A204.1 (cell line): Measurements from ENCODE around the gene CCT6A.
"Not testable (repeated sequence)": the region's sequence is repeated elsewhere in the genome, so short reads cannot be mapped to it uniquely, and the experiment has no call there.

ENCODE experiments used
- FAIRE-seq: peaks from 2 replicates; lab custom pipeline; 2012; peaks lifted over from hg19 to GRCh38; lab: Jason Lieb, UNC

CCT6A gene

GRCh38 chr7:56053379-56053778 lies 1.8 kb downstream of the CCT6A start:
- no peak for FAIRE-seq

DNA sequence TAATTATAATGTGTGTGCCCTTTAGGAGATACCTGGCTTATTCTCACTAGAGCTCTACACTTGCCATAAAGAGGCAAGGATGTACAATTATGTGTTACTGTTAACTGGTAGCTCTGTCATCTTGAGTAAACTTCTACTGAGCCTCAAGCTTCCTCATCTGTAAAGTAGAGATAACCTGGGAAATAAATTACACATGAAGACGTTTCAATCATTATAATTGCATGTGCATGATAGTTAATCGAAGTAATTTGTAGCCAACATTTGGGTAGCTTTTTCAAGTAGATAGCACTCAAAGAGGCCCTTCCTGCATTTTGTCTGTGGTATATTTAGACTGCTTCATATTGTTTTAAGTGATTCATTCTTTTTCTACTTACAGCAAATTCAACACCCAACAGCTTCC lies 2.4 kb downstream of the CCT6A start:
- no peak for FAIRE-seq

- no peak for FAIRE-seq
These were observed 10.8 kb downstream of the CCT6A start for GRCh38 chr7:56062382-56062781.

DNA sequence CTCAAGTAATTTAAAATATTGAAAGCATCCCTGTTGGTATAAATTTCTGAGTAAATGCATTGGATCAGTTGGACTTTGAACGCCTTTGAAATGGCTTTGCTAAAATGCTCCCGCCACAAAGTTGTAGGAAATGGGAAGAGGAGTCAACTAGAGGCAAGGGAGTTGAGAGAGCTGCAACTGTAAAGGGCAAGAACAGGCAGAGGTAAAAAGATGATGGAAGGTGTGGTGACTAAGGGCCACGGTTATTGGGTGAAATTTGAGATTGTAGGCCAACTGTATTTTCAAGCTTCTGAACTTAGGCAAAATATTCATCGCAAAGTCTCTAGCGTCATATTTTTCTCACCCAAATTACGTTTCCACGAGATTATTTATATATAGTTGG lies 11.9 kb downstream of the CCT6A start:
- no peak for FAIRE-seq

DNA sequence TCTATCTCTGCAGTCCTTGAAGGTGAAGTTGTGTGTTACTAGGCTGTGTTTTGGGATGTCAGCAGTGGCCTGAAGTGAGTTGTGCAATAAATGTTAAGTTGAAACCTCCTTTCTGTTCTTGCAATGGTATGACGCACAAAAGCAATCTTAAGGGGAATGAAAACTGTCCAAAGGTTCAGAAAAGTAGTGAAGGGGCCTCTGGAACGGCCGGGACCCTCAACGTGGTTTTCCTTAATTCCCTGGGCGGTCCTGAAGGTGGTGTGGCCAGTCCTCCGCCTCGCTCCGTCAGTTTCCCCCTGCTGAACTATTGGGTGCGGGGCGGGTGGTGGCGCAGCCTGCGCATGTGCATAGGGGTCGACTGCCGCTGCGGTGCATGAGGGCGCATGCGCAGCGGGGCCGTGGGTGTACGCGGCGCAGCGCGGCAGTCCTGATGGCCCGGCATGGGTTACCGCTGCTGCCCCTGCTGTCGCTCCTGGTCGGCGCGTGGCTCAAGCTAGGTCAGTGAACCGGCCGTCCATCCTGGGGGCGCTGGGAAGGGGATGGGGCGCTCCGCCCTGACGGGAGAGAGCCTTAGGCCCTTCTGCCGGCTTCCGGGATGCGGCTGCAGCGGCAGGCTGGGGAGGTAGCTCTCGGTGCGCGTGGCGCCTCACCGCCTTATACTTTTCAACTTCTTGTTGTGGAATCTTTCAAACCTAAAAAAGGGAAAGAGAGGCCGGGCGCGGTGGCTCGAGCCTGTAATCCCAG lies 12.5 kb downstream of the CCT6A start, which contains the start of gene SUMF2:
SUMF2 (plus strand) TSS at position 405 of the 744 bp plus-strand sequence; CDS start at position 431, 26 bp downstream.
- FAIRE-seq = no peak

DNA sequence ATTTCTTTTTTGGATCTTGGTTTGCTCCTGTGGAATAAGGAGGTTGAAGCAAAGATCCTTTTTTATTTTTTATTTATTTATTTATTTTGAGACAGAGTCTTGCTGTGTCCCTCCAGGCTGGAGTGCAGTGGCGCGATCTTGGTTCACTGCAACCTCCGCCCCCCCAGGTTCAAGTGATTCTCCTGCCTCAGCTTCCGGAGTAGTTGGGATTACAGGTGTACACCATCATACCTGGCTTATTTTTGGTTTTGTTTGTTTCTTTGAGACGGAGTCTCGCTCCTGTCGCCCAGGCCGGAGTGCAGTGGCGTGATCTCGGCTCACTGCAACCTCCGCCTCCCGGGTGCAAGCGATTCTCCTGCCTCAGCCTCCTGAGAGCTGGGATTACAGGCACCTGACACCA lies 14.8 kb downstream of the CCT6A start:
- not testable (repeated sequence) for FAIRE-seq

GRCh38 chr7:56074371-56074791 lies 22.8 kb downstream of the CCT6A start:
- FAIRE-seq = no peak

GRCh38 chr7:56077681-56078080 lies 26.1 kb downstream of the CCT6A start:
- FAIRE-seq = no peak

GRCh38 chr7:56078196-56078595 lies 26.6 kb downstream of the CCT6A start:
- FAIRE-seq = no peak

DNA sequence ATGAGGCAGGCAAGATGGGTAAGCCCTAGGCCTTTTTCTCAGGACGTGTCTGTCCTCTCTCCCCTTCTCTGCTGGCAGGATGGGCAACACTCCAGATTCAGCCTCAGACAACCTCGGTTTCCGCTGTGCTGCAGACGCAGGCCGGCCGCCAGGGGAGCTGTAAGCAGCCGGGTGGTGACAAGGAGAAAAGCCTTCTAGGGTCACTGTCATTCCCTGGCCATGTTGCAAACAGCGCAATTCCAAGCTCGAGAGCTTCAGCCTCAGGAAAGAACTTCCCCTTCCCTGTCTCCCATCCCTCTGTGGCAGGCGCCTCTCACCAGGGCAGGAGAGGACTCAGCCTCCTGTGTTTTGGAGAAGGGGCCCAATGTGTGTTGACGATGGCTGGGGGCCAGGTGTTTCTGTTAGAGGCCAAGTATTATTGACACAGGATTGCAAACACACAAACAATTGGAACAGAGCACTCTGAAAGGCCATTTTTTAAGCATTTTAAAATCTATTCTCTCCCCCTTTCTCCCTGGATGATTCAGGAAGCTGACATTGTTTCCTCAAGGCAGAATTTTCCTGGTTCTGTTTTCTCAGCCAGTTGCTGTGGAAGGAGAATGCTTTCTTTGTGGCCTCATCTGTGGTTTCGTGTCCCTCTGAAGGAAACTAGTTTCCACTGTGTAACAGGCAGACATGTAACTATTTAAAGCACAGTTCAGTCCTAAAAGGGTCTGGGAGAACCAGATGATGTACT lies 28.1 kb downstream of the CCT6A start:
- FAIRE-seq = no peak

- not testable (repeated sequence) for FAIRE-seq
These were observed 29.3 kb downstream of the CCT6A start for GRCh38 chr7:56080726-56081435.

DNA sequence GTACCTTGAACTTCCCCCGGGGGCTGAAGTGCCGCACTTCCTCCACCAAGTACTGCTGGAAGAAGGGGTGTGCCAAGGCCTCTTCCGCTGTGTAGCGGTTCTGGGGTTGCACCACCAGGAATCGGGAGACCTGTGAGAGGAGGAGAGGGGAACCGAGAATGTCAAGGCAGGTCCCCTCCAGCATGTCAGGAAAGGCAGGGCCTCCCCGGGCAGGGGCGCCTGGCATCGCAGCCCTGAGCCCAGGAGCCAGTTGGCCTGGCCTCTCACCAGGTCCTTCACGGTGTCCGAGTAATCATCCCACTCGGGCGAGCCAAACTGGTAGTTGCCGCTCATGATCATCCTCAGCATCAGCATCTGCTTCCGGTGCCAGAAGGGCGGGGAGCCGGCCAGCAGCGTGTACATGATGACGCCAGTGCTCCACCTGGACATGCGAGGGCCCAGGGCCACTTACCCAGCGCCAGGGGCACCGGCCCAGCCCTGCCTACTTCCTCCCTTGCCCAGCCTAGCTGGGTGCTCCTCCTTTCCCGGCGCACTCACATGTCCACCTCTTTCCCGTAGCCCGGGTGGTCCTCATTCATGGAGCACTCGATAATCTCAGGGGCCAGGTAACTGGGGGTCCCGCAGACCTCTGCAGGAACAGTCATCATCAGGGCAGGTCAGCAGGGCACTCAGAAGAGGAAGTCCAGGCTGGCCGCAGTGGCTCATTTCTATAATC lies 30.2 kb downstream of the CCT6A start:
- no peak for FAIRE-seq

DNA sequence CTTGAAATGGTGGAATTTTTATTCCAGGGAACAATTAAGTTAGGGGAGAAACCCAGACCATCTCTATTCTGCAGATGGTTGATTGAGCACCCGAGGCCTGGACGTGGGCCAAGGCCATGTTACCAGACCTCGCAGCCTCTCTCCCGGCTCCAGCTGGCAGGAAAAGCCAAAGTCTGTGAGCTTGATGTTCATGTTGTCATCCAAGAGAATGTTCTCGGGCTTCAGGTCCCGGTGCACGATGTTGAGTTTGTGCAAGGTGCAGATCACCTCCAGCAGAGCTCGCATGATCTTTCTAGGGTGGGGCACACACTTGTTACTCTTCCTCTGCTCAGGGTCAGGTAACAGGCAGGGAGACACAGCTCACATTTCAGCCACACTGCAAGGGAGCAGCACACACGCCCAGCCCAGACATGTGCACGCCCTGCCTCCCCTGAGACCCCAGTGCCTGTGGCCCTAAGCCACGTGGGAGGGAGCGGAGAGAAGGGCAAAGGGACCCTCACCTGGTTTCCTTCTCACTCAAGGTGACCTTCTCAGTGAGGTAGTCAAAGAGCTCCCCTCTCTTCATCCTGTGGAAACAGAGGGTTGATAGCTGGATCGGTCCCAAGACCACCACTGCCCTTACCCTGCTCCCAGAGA lies 31.7 kb downstream of the CCT6A start:
- no peak for FAIRE-seq

- FAIRE-seq = no peak
These were observed 35.2 kb downstream of the CCT6A start for GRCh38 chr7:56086761-56087160.

- FAIRE-seq = no peak
These were observed 35.9 kb downstream of the CCT6A start for GRCh38 chr7:56087445-56087844.

- no peak for FAIRE-seq
These were observed 40.0 kb downstream of the CCT6A start for GRCh38 chr7:56091591-56091990.

DNA sequence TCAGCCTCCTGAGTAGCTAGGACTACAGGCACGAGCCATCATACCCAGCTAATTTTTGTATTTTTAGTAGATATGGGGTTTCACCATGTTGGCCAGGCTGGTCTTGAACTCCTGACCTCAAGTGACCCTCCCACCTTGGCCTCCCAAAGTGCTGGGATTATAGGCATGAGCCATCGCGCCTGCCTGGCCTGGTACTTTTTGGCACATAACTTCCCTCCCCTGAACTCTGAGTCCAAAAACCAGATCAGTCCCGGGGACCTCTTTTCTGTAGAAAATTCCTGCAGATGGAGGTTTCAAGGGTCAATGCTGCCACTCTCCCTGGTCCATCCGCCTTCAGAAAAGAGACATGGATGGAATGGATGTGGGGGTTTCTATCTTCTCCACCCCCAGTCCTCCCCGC lies 40.8 kb downstream of the CCT6A start:
- FAIRE-seq = not testable (repeated sequence)

GRCh38 chr7:56092789-56093531 lies 41.4 kb downstream of the CCT6A start, which contains the start of gene PHKG1:
PHKG1 (minus strand) TSS chr7:56092952; CDS start chr7:56088941, 4,011 bp downstream.
- FAIRE-seq = no peak

GRCh38 chr7:56097700-56098099 lies 46.1 kb downstream of the CCT6A start:
- no peak for FAIRE-seq

GRCh38 chr7:56098187-56099008 lies 46.8 kb downstream of the CCT6A start:
- not testable (repeated sequence) for FAIRE-seq
